Activated T-helper 1 cell treated with anti-CD3 and anti-CD28 coated beads, Interleukin-2, amount 50 U/mL, for 16 hours (primary cell): ENCODE measurements around the gene RFTN1.

Experiments
- DNase-seq, 2 donors: peaks; one replicate each; pipeline ENCODE4 v3.0.0-alpha.2; 2020; ENCODE audit warnings: low read depth in 1 of 2, low spot score in 1 of 2

The RFTN1 gene, protein sequence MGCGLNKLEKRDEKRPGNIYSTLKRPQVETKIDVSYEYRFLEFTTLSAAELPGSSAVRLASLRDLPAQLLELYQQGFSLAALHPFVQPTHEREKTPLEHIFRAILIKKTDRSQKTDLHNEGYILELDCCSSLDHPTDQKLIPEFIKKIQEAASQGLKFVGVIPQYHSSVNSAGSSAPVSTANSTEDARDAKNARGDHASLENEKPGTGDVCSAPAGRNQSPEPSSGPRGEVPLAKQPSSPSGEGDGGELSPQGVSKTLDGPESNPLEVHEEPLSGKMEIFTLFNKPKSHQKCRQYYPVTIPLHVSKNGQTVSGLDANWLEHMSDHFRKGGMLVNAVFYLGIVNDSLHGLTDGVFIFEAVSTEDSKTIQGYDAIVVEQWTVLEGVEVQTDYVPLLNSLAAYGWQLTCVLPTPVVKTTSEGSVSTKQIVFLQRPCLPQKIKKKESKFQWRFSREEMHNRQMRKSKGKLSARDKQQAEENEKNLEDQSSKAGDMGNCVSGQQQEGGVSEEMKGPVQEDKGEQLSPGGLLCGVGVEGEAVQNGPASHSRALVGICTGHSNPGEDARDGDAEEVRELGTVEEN

DNA sequence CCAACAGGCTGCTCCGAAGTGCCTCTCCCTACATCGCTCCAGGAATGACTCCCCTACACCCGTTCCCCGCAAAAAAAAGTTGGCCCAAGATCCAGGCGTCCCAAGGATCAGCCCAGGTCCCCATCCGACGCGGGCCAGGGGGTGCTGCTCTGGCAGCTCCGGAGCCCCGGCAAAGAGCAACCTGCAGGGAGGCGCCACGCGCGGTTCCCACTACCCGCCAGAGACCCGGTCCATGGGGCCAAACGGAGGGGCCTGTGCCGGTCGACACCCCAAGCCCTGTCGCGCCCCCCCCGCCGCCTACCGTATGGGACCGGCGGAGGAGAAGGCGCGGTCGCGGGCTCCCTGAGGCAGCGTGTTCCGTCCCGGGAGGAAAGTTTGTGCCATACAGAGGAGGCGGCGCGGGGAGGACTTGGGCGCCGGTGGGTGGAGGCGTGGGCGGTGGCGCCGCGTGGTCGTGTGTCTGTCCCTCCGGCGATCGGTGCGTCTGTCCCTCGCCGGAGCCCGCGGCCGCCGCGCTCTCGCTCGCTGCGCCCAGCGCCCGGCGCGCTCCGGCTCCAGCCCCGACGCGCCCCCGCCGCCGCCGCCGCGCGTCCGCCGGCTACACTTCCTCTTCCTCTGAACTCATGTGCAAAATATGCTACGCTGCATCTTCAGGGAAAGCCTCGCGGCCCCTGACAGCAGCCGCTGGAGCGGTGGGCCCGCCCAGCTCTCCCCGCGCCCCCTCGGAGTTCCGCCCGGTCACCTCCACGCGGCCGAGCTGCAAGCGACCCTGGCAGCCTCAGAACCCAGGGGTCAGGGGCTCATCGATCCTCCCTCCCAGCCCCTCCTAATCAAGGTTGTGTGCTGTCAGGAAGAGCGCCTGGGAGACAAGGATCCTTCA, at the start of gene RFTN1:
RFTN1 (minus strand) TSS at position 559 of the 880 bp plus-strand sequence. CDS start 19,830 bp downstream, outside the sequence.
- DNase-seq: peak; percentile 9 to 25

DNA sequence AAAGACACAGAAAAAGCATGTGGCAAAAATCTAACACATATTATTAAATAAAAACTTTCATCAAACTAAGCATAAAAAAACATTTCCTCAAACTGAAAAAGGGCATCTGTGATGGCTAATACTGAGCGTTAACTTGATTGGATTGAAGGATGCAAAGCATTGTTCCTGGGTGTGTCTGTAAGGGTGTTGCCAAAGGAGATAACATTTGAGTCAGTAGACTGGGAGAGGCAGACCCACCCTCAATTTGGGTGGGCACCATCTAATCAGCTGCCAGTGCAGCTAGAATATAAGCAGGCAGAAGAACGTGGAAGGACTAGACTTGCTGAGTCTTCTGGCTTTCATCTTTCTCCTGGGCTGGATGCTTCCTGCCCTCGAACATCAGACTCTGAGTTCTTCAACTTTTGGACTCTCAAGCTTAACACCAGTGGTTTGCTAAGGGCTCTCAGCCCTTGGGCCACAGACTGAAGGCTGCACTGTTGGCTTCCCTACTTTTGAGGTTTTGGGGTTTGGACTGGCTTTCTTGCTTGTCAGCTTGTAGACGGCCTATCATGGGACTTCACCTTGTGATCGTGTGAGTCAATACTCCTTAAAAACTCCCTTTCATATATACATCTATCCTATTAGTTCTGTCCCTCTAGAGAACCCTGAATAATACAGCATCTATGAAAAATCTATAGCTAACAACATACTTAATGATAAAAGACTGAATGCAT, 46.3 kb upstream of the RFTN1 start:
- DNase-seq: no peak

DNA sequence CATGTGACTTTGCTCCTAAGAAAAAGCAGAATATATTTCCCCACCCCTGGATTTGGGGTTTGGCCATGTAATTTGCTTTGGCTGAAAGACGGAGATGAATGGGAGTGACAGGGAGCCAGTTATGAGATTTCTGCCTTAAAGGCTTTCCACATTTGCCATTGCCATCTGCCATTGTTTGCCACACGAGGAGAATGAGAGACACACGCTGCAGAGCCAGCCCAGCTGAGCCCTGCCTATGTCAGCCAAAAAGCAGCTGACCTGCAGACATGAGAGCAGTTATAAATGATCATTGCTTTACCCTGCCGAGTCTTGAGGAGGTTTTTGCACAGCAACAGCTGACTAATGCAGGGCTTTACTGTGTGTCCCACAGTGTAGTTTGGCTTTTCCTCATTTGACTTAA, 40.6 kb upstream of the RFTN1 start:
- no peak for DNase-seq

- DNase-seq: no peak
These were observed 39.3 kb upstream of the RFTN1 start for GRCh38 chr3:16552757-16553156.

DNA sequence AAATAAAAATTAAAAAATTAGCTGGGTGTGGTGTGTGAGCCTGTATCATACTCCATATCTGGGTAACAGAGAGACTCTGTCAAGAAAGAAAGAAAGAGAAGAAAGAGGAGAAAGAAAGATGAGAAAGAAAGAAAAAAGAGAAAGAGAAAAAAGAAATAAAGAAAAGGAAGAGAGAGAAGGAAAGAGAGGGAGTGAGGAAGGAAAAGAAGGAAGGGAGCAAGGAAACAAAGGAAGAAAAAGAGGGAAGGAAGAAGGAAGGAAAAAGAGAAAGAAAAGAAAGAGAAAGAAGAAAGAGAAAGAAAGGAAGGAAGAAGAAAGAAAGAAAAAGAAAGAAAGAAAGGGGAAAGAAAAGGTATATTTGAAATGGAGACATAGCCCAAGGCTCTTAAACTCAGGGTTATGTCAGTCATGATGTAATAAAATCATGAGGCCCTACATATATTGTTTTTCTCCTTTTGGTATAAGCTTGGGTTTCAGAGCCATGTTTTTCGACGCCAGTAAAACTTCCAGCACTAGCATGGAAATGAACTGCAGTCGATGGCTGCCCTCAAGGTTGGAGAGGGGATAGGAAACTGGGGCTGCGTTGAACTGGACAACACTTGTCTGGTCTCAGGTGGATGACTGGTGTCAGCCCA, 38.0 kb upstream of the RFTN1 start:
- no peak for DNase-seq

GRCh38 chr3:16550676-16551341, 37.3 kb upstream of the RFTN1 start:
- DNase-seq: peak; percentile 15 to 54

- DNase-seq: no peak
These were observed 36.8 kb upstream of the RFTN1 start for GRCh38 chr3:16550305-16550675.

DNA sequence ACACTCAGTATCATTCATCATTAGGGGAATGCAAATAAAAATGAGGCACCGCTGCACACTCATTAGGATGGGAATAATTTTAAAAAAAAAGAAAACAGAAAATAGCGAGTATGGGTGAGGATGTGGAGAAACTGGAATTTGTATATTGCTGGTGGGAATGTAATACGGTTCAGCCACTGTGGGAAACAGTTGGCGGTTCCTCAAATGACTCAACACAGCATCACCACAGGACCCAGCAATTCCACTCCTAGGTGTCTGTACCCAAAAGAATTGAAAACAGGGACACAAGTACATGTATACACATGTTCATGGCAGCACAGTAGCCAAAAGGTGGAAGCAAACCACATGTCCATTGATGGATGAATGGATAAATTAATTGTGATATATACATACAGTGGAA, 35.2 kb upstream of the RFTN1 start:
- no peak for DNase-seq

DNA sequence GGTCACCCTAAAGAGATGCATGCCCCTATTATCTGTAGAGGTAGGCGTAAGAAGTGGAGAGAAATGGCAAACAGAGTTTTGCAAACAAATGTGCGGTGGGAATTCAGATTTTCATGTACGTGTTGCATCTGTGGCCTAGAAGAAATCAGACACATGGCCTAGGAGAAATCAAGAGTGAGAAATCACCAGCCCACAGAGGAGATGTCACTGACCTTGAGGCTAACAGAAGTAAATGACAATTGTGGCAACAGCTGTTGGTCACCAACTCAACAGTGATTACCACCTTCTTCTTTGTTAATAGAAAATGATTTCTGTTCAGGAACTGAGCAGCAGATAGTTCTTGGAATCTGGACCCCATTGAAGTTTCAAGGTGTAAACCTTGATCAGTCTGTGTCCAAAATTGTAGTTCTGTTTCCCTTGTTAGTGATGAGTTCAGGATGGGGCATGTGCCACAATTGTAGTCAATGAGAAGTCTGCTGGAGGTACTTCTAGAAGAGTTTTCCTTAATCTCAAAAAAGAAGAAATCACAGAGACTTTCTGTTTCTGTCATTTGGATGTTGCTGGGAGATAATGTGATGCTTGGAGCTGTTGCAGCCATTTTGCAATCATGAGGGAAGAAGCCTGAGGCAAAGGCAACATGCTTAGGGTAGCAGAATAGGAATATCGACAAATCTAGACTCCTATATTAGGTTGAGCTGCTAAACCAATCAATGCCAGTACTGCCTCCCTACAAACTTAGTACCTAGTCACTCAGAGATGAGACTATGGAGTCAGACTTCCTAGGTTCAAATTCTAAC, 34.3 kb upstream of the RFTN1 start:
- DNase-seq: no peak

DNA sequence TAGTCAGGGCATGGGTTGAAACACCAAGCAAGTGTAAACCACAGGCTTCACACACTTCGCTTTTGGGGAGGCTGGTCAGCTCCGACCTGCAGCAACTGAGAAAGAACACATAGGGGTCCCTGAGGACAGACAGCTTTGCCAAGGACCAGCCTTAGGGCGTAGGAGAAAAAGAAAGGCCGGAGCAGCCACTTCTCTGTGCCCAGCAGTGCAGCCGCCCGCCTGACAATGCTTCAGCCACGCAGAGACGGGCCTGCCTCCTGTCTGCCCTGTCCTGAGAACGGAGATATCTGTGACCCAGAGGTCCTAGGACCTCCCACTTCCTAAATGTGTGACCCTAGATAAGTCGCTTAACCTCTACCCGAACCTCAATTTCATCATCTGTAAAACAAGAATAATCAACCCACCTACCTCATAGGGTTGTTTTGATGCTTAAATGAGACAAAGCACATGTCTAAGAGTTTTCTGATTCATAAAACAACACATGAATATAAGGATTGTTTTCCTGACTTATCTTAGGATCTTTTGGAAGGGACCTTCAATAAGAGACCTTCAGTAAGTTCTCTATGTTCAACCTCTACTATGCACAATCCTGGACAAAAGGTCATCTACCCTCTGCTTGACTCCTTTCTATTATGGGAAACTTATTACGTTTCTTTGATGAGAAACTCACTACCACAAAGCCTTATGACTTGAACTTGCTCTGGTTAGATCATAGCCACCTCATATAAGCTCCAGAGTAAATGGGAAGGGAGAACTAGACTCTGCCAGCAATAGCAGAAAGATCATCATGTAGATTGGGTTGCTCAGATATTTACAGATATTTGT, 32.9 kb upstream of the RFTN1 start:
- DNase-seq: no peak

DNA sequence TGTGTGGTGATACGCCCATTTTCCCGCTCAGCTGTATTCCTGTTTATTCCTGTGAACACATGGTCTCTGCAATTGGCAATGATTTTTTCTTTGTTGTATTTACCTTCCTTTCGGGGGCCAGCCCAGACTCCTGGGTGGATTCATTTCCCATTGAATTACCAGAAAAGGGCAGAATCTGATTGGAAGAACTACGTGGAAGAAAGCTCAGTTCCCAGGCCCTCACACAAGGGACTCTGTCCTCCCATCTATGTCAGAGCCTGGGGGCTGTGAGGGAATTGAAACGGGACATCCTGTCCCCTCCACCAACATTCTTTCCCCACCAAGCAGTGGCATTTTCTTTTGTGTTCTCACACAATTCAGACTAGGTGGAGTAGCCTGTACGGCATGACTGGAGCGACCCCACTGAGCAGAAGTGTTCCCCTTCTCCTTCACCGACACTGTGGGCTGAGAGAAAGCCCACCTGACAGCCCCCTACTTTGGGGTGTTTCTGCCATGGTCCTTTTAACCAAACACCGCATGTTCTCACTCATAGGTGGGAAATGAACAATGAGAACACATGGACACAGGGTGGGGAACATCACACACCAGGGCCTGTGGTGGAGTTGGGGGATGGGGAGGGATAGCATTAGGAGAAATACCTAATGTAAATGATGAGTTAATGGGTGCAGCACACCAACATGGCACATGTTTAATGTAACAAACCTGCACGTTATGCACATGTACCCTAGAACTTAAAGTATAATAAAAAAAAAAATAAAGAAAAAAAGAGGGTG, 32.1 kb upstream of the RFTN1 start:
- no peak for DNase-seq

DNA sequence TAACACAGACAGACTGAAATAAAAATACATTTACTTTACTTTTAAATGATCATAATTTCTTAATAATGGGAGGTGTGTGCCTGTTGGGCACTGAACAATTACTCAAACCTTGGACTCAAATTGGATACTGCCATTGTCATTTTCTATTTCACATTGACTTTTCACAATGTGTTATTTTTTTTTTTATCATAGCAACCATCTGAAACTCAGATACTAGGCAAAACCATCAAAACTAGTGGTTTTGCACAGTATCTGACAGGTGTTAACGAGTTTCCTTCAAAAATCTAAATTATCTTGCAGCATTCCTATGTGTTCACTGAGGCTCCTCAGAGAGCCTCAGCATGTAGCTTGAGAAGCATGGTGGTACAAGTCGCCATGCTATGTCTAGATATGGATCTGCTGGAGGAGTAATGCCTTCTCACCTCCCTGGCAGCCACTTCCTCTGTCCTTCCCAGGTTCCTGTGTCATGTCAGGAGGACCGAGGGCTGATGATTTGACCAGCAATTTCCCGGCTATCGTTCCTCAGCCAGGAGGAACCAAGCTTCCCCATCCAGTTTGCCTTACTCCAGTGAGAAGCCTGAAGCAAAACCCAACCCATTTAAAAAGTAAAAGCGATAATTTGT, 29.9 kb upstream of the RFTN1 start:
- no peak for DNase-seq

DNA sequence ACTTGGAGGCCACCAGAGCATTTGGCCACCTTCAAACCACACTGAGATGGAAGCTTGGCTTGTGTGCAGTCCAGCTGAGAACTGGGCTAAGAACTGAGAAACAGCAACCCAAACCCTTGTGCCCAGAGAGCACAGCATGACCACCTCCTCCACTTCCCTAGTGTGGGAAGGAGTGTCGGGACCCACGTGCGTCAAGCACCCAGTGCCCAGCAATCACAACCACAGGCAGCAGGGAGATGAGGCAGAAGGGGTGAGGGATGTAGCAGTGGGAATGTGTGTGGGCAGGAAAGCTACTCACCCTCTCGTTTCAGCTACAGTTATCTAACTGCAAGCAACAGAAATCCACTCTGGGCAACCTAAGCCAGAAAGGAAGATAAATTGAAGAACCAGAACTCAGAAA, 25.0 kb upstream of the RFTN1 start:
- no peak for DNase-seq

DNA sequence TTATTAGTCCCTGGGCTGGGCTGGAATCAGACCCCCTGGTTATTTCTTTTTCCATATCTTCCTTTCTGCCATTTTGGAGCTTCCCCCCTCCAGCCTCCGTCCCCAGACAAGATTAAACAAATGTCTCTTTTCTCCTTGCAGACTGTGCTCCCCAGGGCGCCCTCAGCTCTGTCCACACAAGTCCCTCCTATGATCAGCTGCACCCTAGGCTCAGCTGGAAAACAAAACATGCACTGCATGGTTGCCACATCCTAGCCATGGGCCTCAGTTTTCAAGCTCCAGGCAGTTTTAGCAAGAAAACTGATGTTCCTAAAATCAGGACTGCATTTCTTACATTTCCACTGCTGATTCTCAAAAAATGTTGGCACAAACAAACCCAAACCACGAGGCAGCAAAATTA, 23.5 kb upstream of the RFTN1 start:
- no peak for DNase-seq

DNA sequence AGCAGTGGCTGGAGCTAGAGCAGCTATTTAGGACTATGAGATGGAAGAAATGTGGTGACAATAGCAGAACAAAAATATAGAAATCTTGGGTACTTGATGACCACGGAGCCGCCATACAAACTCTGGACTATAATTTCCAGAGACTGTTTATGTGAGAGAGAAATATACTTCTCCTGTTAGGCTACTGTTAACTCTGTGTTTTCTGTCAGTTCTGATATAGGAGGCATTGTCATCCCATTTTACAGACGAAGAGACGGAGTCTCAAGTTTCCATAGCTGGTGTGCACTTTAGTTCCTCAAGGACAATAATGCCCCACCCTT, 22.8 kb upstream of the RFTN1 start:
- DNase-seq: no peak

- no peak for DNase-seq
These were observed 21.3 kb upstream of the RFTN1 start for GRCh38 chr3:16534640-16535262.

DNA sequence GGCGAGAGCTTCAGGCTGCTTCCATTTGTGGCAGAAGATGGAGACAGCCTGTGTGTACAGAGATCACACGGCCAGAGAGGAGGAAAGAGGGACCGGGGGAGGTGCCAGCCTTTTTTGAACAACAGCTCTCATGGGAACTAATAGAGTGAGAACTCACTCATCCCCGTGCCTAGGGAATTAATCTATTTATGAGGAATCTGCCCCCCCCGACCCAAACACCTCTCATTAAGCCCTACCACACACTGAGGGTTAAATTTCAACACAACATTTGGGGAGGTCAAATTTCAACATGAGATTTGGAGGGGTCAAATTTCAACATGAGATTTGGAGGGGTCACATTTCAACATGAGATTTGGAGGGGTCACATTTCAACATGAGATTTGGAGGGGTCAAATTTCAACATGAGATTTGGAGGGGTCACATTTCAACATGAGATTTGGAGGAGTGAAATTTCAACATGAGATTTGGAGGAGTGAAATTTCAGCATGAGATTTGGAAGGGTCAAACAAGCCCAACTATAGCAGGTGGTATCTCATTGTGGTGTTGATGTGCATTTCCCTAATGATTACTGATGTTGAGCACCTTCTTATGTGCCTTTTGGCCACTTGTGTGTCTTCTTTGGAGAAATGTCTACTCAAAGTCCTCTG, 20.6 kb upstream of the RFTN1 start:
- DNase-seq: no peak
